Hepatocyte (in vitro differentiated cells): ENCODE measurements around the gene ICAM2. TPM values are rescaled to one million over a fixed set of nuclear protein-coding genes. Genes with fewer than 3 reads are reported as not detected.
"Not testable (repeated sequence)": the region's sequence is repeated elsewhere in the genome, so short reads cannot be mapped to it uniquely, and the experiment has no call there.

Experiments used
- DNase-seq: peaks from one replicate; pipeline ENCODE4 v3.0.0-alpha.2; 2016; ENCODE audit warnings: low spot score
- H2AFZ ChIP-seq: fragments of 200-600 bp; sonication (generic); 2 replicates; pipeline ENCODE4 v1.6.0; 2016; ENCODE audit warnings: antibody characterized with exemption, mild to moderate bottlenecking
- H3K27ac ChIP-seq: fragments of 200-600 bp; sonication (generic); 2 replicates; pipeline ENCODE4 v1.5.1; 2016; ENCODE audit warnings: mild to moderate bottlenecking
- H3K27me3 ChIP-seq: fragments of 200-600 bp; sonication (generic); 2 replicates; pipeline ENCODE4 v1.6.1; 2016
- H3K36me3 ChIP-seq: fragments of 200-600 bp; sonication (generic); replicated peaks from 2 replicates; pipeline ENCODE4 v1.5.1; 2016; ENCODE audit warnings: low read depth; ENCODE audit not compliant: insufficient read depth
- H3K4me1 ChIP-seq: fragments of 200-600 bp; sonication (generic); 2 replicates; pipeline ENCODE4 v1.5.1; 2016; ENCODE audit warnings: mild to moderate bottlenecking, moderate library complexity; ENCODE audit not compliant: insufficient read depth
- H3K4me2 ChIP-seq: fragments of 200-600 bp; sonication (generic); 2 replicates; pipeline ENCODE4 v1.6.0; 2016
- H3K4me3 ChIP-seq: fragments of 200-600 bp; sonication (generic); 2 replicates; pipeline ENCODE4 v1.5.1; 2016; ENCODE audit warnings: mild to moderate bottlenecking
- H3K79me2 ChIP-seq: fragments of 200-600 bp; sonication (generic); 2 replicates; pipeline ENCODE4 v1.6.0; 2017; ENCODE audit warnings: mild to moderate bottlenecking
- H3K9me2 ChIP-seq: fragments of 200-600 bp; sonication (generic); replicated peaks from 2 replicates; pipeline ENCODE4 v1.6.0; 2017; ENCODE audit warnings: mild to moderate bottlenecking; ENCODE audit not compliant: insufficient read depth
- H3K9me3 ChIP-seq: fragments of 200-600 bp; sonication (generic); 2 replicates; pipeline ENCODE4 v1.5.1; 2016; ENCODE audit warnings: low read depth, mild to moderate bottlenecking
- H4K20me1 ChIP-seq: fragments of 200-600 bp; sonication (generic); 2 replicates; pipeline ENCODE4 v1.6.0; 2016; ENCODE audit warnings: mild to moderate bottlenecking; ENCODE audit not compliant: insufficient read depth, poor library complexity, severe bottlenecking
- CTCF ChIP-seq: fragments of 200-600 bp; sonication (generic); IDR thresholded peaks from 2 replicates; pipeline ENCODE4 v1.5.1; 2016; ENCODE audit warnings: antibody characterized with exemption, mild to moderate bottlenecking; ENCODE audit not compliant: poor library complexity
- EZH2 ChIP-seq: fragments of 200-600 bp; sonication (generic); IDR thresholded peaks from 2 replicates; pipeline ENCODE4 v1.6.1; 2016; ENCODE audit warnings: antibody characterized with exemption, mild to moderate bottlenecking, borderline replicate concordance
- EZH2phosphoT487 ChIP-seq: fragments of 200-600 bp; sonication (generic); IDR thresholded peaks from one replicate; pipeline ENCODE4 v1.6.1; 2018; ENCODE audit warnings: antibody characterized with exemption, mild to moderate bottlenecking, low read depth, moderate library complexity; ENCODE audit not compliant: unreplicated experiment, severe bottlenecking
- WGBS: methylation state at CpG from one replicate; pipeline ENCODE4 v1.1.6; 2016; ENCODE audit warnings: low lambda C conversion rate; ENCODE audit errors: missing lambda C conversion rate; 5-methylcytosine and 5-hydroxymethylcytosine counted together
- polyA plus RNA-seq: library from polyadenylated mRNA; unstranded; fragments of >200 nt; fragmentation: Nextera tagmentation; extraction: Ambion mirVana; gene quantifications from 2 replicates; pipeline ENCODE4 v1.2.1, GENCODE V29; 2016
- total RNA-seq: library from RNA; depleted of rRNA; stranded (reverse); fragments of >200 nt; gene quantifications from 2 replicates; pipeline ENCODE4 v1.2.3, GENCODE V29; 2014

Gene ICAM2
- total and polyA plus RNA-seq, 2 experiments from 2014 or later, result 3.4 to 6.0 TPM

- Histone ChIP-seq H3K9me3 (no peaks in the 10 kb centered on the region), H3K4me1 (no peaks in the 10 kb centered on the region), H3K9me2 (no peaks in the 10 kb centered on the region), H3K27me3 (no peaks in the 10 kb centered on the region), H3K36me3 (no peaks in the 10 kb centered on the region), H3K4me2 (no peak overlapping the region), H3K79me2 (no peaks in the 10 kb centered on the region), H4K20me1 (no peaks in the 10 kb centered on the region), H2AFZ (no peak overlapping the region), H3K27ac (no peak overlapping the region), H3K4me3 (no peak overlapping the region)
- WGBS, result 94% methylated on average over 5 of the region's 5 CpGs
- no peak for TF ChIP-seq EZH2
- no peak for DNase-seq
These were observed 2.2 kb upstream of the ICAM2 start for GRCh38 chr17:64022611-64023063.

GRCh38 chr17:64019551-64019961 lies 877 bp downstream of the ICAM2 start:
- WGBS, result 84% methylated on average over 9 of the region's 9 CpGs
- H3K9me2 ChIP-seq, H3K36me3 ChIP-seq: not testable (repeated sequence)

GRCh38 chr17:64017381-64017980 lies 3.0 kb downstream of the ICAM2 start:
- no peak overlapping the region for H3K27ac ChIP-seq
- H3K9me3 ChIP-seq, result no peaks in the 10 kb centered on the region
- no peak overlapping the region for H3K4me3 ChIP-seq
- H3K4me1 ChIP-seq, result no peaks in the 10 kb centered on the region
- H3K9me2 ChIP-seq, result no peaks in the 10 kb centered on the region
- H3K79me2 ChIP-seq, result no peaks in the 10 kb centered on the region
- no peak overlapping the region for H3K4me2 ChIP-seq
- no peak for TF ChIP-seq EZH2
- TF ChIP-seq CTCF, result no peak
- TF ChIP-seq EZH2phosphoT487, result no peak
- no peak for DNase-seq
- H3K27me3 ChIP-seq, result no peaks in the 10 kb centered on the region
- H4K20me1 ChIP-seq, result no peaks in the 10 kb centered on the region
- H3K36me3 ChIP-seq, result no peaks in the 10 kb centered on the region
- no peak overlapping the region for H2AFZ ChIP-seq
- 86% methylated on average over 2 of the region's 2 CpGs for WGBS

More at GRCh38 chr17:64019551-64019961, 877 bp downstream of the ICAM2 start:
- H3K9me3 ChIP-seq, H3K4me3 ChIP-seq, H2AFZ ChIP-seq, DNase-seq, H3K4me2 ChIP-seq, H4K20me1 ChIP-seq, H3K4me1 ChIP-seq, H3K79me2 ChIP-seq, H3K27me3 ChIP-seq, H3K27ac ChIP-seq: not testable (repeated sequence)

GRCh38 chr17:64016974-64017373 lies 3.5 kb downstream of the ICAM2 start:
- no peaks in the 10 kb centered on the region for H3K27me3 ChIP-seq
- TF ChIP-seq CTCF (no peak), EZH2phosphoT487 (no peak), EZH2 (no peak)
- H3K27ac ChIP-seq, result no peak overlapping the region
- no peaks in the 10 kb centered on the region for H3K9me3 ChIP-seq
- no peaks in the 10 kb centered on the region for H3K4me1 ChIP-seq
- no peak overlapping the region for H3K4me3 ChIP-seq
- no peak for DNase-seq
- no peaks in the 10 kb centered on the region for H4K20me1 ChIP-seq
- H3K4me2 ChIP-seq, result no peak overlapping the region
- H3K9me2 ChIP-seq, result no peaks in the 10 kb centered on the region
- no peaks in the 10 kb centered on the region for H3K36me3 ChIP-seq
- WGBS, result 93% methylated on average over 3 of the region's 3 CpGs
- no peak overlapping the region for H2AFZ ChIP-seq
- no peaks in the 10 kb centered on the region for H3K79me2 ChIP-seq
